GM23248 (cell line): ENCODE data around the gene AKAP13.

ENCODE experiments used
- EZH2 ChIP-seq: fragments of 200-600 bp; sonication (generic); IDR thresholded peaks from 2 replicates; pipeline ENCODE4 v1.6.1; 2018; ENCODE audit warnings: antibody characterized with exemption, mild to moderate bottlenecking; ENCODE audit not compliant: insufficient read depth, poor library complexity, severe bottlenecking
- EZH2phosphoT487 ChIP-seq: fragments of 200-600 bp; sonication (generic); IDR thresholded peaks from 2 replicates; pipeline ENCODE4 v1.6.1; 2018; ENCODE audit warnings: antibody characterized with exemption, moderate library complexity, mild to moderate bottlenecking, low read depth; ENCODE audit not compliant: insufficient read depth

- TF ChIP-seq EZH2: no peak
- TF ChIP-seq EZH2phosphoT487: no peak
These were observed 380.3 kb downstream of the AKAP13 start for GRCh38 chr15:85760531-85761371.
